Measurements from ENCODE around the gene FAM219A.
"Not testable (repeated sequence)": the region's sequence is repeated elsewhere in the genome, so short reads cannot be mapped to it uniquely, and the experiment has no call there.

FAM219A gene

GRCh38 chr9:34374905-34375552 is 83.3 kb downstream of the FAM219A start:
- DNase-seq, result no peak

DNA sequence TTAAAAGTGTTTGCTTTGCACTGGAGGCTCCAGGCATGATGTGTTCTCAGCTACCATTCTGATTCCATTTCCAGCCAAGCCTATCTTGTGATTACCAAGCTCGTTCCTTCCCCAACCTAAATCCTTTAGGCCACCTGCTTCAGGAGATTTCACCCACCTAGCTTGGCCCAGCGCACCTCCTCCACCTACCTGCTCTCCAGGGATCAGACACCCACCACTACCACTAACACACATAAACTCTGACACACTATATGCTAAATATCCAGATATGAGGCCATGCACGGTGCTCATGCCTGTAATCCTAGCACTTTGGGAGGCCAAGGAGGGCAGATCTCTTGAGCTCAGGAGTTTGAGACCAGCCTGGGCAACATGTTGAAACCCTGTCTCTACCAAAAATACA is 84.0 kb downstream of the FAM219A start:
- DNase-seq, result no peak

DNA sequence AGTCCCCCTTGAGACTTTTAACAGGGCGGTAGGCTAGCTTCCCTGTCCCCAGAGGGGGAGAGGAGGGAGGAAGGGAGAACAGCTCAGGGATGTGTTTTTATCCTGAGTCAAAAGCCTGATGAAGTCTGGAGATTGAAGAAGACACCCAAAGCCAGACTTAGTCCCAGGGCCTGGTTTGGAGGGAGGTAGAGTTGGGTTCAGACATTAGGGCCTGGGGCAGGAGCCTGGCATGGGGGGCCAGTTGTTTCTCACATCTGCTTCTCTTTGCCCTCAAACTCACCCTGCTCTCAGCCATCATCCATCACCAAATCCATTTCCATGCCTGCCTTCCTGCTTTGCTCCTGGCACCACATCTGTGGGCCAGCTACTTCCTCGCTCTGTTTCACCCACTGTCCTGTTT is 84.6 kb downstream of the FAM219A start:
- no peak for DNase-seq

- no peak for DNase-seq
Measured at GRCh38 chr9:34372467-34373011, 85.8 kb downstream of the FAM219A start.

DNA sequence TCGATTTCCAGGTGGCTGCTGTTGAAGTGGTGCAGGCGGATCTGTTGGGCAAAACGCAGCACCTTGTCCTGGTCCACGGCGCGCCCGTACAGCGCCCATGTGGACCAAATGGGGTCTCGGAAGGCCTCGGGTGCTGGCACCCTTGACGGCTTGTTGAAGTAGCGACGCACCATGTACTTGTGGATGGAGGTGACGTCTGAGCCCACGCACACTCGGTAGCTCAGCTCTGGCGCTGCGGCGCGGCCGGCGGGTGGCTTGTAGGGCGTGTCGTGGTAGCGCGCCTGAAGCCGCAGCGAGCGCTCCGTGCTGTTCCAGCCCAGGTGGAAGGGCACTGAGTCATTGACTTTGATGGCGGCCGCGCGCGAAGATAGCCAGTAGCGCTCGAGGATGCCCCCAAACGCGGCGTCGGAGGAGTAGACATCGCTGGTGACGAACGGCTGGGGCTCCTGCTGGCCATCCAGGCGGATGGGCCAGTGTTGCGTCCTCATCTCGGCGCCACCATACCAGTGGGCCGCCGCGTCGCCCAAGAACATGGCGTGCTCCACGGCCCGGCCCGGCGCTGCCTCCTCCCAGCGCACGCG is 86.4 kb downstream of the FAM219A start:
- no peak for DNase-seq

- DNase-seq, result no peak
Measured at GRCh38 chr9:34370970-34371880, 87.1 kb downstream of the FAM219A start.

- no peak for DNase-seq
Measured at GRCh38 chr9:34370335-34370969, 87.9 kb downstream of the FAM219A start.

- no peak for DNase-seq
Measured at GRCh38 chr9:34369636-34370035, 88.7 kb downstream of the FAM219A start.

GRCh38 chr9:34368796-34369195 is 89.6 kb downstream of the FAM219A start:
- DNase-seq, result not testable (repeated sequence)

GRCh38 chr9:34367751-34368410 is 90.5 kb downstream of the FAM219A start:
- DNase-seq, result not testable (repeated sequence)

DNA sequence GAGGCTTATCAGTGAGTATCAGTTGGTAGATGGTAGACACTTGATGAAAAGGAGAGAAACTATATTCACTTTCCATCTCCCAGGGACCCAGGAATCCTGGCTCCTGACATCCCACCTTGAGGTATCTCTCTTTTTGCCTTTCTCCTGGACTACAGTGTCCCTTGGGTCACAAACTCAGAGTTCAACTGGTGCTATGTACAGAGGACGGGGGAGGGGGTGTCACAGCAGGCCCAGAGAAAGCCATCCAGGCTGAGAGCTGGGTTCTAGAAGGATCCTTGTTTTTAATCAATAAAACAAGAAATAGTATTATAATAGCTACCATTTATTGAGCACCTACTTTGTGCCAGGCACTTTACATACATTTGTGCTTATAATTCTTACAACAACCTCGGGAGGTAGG is 92.0 kb downstream of the FAM219A start:
- no peak for DNase-seq

DNA sequence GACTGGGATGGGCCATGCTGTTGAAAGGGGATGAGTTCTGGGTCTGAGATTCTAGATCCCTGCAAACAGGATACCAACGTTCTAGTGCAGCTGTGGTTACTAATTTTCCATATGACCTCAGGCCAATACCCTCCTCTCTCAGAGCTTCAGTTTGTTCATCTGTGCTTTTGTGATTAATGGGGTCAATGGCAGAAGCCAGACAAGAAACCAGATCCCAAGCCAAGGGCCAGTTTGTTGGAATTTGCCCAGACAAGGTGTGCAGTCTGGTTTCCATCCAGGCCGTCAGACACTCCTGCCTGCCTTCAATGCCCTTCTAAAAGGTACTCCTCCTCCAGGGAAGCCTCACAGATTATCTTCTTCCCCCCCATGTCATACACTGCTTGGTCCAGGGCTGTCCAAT is 93.1 kb downstream of the FAM219A start:
- no peak for DNase-seq

DNA sequence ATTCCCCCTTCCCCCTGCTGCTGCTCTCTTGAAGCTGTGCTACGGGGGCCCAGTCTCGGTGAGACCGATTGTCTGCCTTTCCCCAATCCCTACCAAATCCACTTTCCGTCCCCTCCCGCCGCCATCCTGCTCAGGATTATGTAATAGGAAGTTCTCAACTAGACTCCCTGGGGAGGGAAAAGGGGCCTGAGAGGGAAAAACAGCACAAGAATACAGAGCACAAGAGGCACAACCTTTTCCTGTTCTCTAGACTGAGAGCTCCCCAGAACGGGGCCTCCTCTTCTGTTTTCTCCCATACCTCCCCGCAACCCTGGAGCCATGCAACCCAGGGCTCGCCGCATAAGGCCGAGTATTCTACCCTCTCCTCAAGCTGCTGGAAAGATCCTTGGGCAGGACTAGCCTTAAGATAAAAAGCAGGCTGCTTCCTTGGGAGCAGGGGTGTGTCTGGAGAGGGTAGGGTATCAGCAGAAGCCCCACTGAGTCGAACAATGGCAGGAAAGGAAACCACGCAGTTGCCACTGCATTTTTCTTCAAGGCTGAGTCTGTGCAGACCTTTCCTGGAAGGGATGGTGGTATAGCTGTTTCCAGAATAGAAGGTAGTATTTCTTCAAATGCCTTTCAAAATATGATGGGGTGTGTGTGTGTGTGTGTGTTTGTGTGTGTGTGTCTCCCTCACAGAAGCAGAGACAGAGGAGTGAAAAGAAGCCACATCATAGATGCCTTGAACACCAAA is 94.6 kb downstream of the FAM219A start:
- DNase-seq, result no peak

DNA sequence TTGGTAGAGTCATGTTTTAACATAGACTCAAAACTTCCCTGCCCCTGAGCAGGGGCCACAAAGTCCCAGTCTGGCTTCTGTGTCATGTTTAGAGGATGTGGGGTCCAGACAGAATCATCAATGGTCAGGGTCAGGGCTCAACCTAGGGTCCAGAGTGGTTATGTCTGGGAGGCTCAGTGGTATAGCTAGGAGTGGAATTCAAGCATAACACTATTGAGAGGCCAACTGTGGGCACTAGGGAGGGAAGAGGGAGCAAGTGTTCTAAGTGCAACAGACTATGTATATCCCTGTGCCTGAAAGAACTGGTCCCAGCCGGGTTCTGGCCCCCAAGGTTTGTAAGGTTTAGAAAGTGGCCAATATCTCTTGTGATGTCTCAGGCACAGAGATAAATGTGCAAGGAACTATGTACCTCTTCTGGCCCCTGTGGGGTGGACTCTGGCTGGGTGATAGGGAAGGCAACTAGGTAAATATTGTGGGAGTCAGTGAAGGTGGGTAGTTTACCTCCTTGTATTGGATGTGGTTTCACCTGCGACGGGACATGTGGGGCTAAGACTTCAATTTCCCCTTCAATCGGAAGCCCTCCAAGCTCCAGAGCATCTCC is 95.7 kb downstream of the FAM219A start:
- DNase-seq, result no peak

DNA sequence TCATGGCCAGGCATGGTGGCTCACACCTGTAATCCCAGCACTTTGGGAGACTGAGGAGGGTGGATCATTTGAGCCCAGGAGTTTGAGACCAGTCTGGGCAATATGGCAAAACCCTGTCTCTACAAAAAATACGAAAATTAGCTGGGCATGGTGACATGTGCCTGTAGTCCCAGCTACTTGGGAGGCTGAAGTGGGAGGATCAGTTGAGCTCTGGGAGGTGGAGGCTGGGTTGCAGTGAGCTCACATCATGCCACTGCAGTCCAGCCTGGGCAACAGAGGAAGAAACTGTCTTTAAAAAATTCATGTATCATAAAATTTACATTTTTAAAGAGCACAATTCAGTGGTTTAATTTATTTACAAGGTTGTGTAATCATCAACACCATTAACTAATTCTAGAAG is 105.4 kb downstream of the FAM219A start:
- not testable (repeated sequence) for DNase-seq

DNA sequence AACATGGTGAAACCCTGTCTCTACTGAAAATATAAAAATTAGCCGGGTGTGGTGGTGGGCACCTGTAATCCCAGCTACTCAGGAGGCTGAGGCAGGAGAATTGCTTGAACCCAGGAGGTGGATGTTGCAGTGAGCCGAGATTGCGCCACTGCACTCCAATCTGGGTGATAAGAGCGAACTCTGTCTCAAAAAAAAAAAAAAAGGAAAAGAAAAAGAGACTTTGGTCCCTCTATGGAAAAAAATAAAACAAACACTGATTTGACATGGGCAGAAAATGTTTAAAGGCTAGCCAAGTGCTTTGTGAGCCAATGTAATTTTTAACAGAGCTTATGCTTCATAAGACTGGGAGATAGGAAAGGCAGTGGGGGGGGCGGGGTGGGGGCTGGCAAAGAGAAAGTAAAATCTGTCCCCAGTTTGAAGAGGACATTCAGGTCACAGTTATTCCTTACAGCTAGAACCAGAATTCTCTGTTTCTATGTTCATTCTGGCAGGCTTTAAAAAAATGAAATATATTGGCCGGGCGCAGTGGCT is 106.2 kb downstream of the FAM219A start:
- not testable (repeated sequence) for DNase-seq

DNA sequence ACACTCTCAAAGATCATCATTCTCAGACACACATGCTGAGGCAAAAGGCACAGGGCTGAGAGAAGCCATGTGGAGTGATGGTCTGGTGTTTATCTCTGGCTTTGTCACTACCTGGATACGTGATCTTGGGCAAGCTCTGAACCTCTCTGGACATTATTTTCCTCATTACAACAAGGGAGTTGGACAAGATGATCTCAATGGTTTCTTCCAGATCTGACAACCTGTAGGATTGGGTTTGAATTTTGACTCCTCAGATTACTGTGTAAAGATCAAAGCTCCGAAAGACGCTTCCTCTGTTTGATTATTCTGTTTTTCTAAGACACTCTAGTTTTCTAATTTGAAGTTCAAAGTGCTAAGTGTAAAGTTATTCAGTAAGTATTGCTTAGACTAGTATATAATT is 109.0 kb downstream of the FAM219A start:
- no peak for DNase-seq
